Measurements from ENCODE around the gene CACNG1. TPM values are rescaled to one million over a fixed set of nuclear protein-coding genes. Genes with fewer than 3 reads are reported as not detected.
"Not testable (repeated sequence)": the region's sequence is repeated elsewhere in the genome, so short reads cannot be mapped to it uniquely, and the experiment has no call there.

CACNG1 gene
- polyA plus RNA-seq, 1 donor (not counting 4 experiments of a cell fraction or from before 2014, with no cell fraction given): not detected

DNA sequence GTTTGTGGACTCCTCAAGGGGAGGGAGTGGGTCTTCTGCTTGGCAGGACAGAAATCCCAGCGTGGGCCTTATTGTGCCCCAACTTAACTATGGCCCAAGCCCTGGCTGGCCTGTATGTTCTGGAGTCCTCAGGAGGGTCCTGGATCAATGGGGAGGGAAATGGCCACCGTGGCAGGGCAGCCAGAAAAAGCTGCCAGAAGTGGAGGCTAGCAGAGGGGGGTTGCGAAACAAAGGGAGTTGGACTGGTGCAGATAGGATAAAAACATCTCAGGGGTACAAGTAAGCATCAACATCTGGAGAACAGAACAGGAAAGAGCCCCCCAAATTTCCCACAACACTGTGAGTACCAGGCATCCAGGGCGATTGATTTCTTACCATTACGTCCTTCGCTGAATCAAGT is 3.7 kb upstream of the CACNG1 start:
- dilution Hi-C loops (cut with MboI; ENCODE audit: extremely low pct_ligation_motif_present, low sequenced_read_pairs): no loop called here
- Histone ChIP-seq H3K79me2 (ENCODE audit: control insufficient read depth, insufficient read depth, low read length) (no peaks in the 10 kb centered on the region), H3K27me3 (ENCODE audit: control insufficient read depth, extremely low read depth, insufficient read depth, low read length) (peaks cover 5% of the 10 kb centered on the region), H4K20me1 (ENCODE audit: control insufficient read depth, extremely low read depth, insufficient read depth, low read length) (no peaks in the 10 kb centered on the region), H3K4me3 (ENCODE audit: control insufficient read depth in 2 of 3, extremely low read depth in 1 of 3, insufficient read depth in 2 of 3, low read depth in 1 of 3, low read length in 3 of 3) (no peak overlapping the region), H3K9me3 (ENCODE audit: control insufficient read depth, low read depth, low read length) (no peaks in the 10 kb centered on the region), H2AFZ (ENCODE audit: control insufficient read depth, low read length) (no peak overlapping the region), H3K36me3 (ENCODE audit: control insufficient read depth in 2 of 2, extremely low read depth in 1 of 2, insufficient read depth in 2 of 2, low read length in 2 of 2) (no peaks in the 10 kb centered on the region), H3K4me2 (ENCODE audit: control insufficient read depth, extremely low read depth, insufficient read depth, low read depth, low read length) (no peak overlapping the region), H3K9ac (ENCODE audit: control insufficient read depth, extremely low read depth, insufficient read depth, low read length) (no peak overlapping the region), H3K9me1 (ENCODE audit: control insufficient read depth, extremely low read depth, insufficient read depth, low read length) (no peaks in the 10 kb centered on the region), H3K4me1 (ENCODE audit: control insufficient read depth, extremely low read depth, insufficient read depth, low read length) (no peaks in the 10 kb centered on the region), H3K27ac (ENCODE audit: control insufficient read depth, insufficient read depth, low read length) (no peak overlapping the region)
- DNase-seq (ENCODE audit: low read depth, low spot score) (no peak), FAIRE-seq (no peak)
- no peak for TF ChIP-seq EZH2 (IDR thresholded peaks at IDR 0.05; ENCODE audit: low read length)
- TF ChIP-seq, protein P1, sequence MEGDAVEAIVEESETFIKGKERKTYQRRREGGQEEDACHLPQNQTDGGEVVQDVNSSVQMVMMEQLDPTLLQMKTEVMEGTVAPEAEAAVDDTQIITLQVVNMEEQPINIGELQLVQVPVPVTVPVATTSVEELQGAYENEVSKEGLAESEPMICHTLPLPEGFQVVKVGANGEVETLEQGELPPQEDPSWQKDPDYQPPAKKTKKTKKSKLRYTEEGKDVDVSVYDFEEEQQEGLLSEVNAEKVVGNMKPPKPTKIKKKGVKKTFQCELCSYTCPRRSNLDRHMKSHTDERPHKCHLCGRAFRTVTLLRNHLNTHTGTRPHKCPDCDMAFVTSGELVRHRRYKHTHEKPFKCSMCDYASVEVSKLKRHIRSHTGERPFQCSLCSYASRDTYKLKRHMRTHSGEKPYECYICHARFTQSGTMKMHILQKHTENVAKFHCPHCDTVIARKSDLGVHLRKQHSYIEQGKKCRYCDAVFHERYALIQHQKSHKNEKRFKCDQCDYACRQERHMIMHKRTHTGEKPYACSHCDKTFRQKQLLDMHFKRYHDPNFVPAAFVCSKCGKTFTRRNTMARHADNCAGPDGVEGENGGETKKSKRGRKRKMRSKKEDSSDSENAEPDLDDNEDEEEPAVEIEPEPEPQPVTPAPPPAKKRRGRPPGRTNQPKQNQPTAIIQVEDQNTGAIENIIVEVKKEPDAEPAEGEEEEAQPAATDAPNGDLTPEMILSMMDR (optimal IDR thresholded peaks at IDR 0.05 in 1 of 3, IDR thresholded peaks at IDR 0.05 in 1 of 3, conservative IDR thresholded peaks at IDR 0.05 in 1 of 3; ENCODE audit: extremely low read depth in 1 of 3, insufficient read depth in 2 of 3, low read length in 3 of 3): no peak

DNA sequence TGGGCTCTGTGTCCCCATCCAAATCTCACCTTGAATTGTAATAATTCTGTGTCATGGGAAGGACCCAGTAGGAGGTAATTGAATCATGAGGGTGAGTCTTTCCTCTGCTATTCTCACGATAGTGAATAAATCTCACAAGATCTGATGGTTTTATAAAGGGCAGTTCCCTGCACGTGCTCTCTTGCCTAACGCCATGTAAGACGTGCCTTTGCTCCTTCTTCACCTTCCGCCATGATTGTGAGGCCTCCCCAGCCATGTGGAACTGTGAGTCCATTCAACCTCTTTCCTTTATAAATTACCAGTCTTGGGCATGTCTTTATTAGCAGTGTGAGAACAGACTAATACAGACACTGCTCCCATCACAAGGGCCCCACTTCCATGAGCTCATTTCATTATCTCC is 3.2 kb upstream of the CACNG1 start:
- FAIRE-seq; dilution Hi-C loops (cut with MboI; ENCODE audit: extremely low pct_ligation_motif_present, low sequenced_read_pairs); H3K36me3 ChIP-seq (ENCODE audit: control insufficient read depth in 2 of 2, extremely low read depth in 1 of 2, insufficient read depth in 2 of 2, low read length in 2 of 2): not testable (repeated sequence)

DNA sequence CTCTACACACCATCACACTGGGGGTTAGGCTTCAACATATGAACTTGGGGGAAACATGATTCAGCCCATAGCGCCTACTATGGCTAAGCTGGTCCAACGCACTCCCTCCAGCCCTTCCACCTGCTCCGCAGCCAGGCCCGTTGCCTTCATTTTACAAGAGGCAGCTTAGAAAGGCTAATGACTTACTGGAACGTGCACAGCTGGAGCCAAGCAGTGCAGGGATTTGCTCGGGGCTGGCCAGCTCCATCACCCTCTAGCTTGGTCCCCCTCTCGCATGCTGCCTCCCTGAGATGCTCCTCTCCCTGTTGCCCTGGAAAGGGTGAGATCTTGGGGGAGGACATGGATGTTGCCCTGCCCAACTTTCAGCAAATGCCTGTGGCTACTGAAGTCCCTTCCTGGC is 2.8 kb upstream of the CACNG1 start:
- DNase-seq (ENCODE audit: low read depth, low spot score): no peak
- H3K9me1 ChIP-seq (ENCODE audit: control insufficient read depth, extremely low read depth, insufficient read depth, low read length): no peaks in the 10 kb centered on the region
- H3K27ac ChIP-seq (ENCODE audit: control insufficient read depth, insufficient read depth, low read length): no peak overlapping the region
- no peak for FAIRE-seq
- no peak overlapping the region for H3K4me2 ChIP-seq (ENCODE audit: control insufficient read depth, extremely low read depth, insufficient read depth, low read depth, low read length)
- H3K9me3 ChIP-seq (ENCODE audit: control insufficient read depth, low read depth, low read length): no peaks in the 10 kb centered on the region
- no peaks in the 10 kb centered on the region for H3K4me1 ChIP-seq (ENCODE audit: control insufficient read depth, extremely low read depth, insufficient read depth, low read length)
- H3K27me3 ChIP-seq (ENCODE audit: control insufficient read depth, extremely low read depth, insufficient read depth, low read length): peaks cover 5% of the 10 kb centered on the region
- no peak overlapping the region for H3K9ac ChIP-seq (ENCODE audit: control insufficient read depth, extremely low read depth, insufficient read depth, low read length)
- TF ChIP-seq EZH2 (IDR thresholded peaks at IDR 0.05; ENCODE audit: low read length): no peak
- TF ChIP-seq, protein P1 (optimal IDR thresholded peaks at IDR 0.05 in 1 of 3, IDR thresholded peaks at IDR 0.05 in 1 of 3, conservative IDR thresholded peaks at IDR 0.05 in 1 of 3; ENCODE audit: extremely low read depth in 1 of 3, insufficient read depth in 2 of 3, low read length in 3 of 3): no peak
- H3K79me2 ChIP-seq (ENCODE audit: control insufficient read depth, insufficient read depth, low read length): no peaks in the 10 kb centered on the region
- H2AFZ ChIP-seq (ENCODE audit: control insufficient read depth, low read length): no peak overlapping the region
- no peak overlapping the region for H3K4me3 ChIP-seq (ENCODE audit: control insufficient read depth in 2 of 3, extremely low read depth in 1 of 3, insufficient read depth in 2 of 3, low read depth in 1 of 3, low read length in 3 of 3)
- H4K20me1 ChIP-seq (ENCODE audit: control insufficient read depth, extremely low read depth, insufficient read depth, low read length): no peaks in the 10 kb centered on the region
- dilution Hi-C loops (cut with MboI; ENCODE audit: extremely low pct_ligation_motif_present, low sequenced_read_pairs): no loop called here
- H3K36me3 ChIP-seq (ENCODE audit: control insufficient read depth in 2 of 2, extremely low read depth in 1 of 2, insufficient read depth in 2 of 2, low read length in 2 of 2): no peaks in the 10 kb centered on the region

More for the DNA sequence above, 3.2 kb upstream of the CACNG1 start:
- not testable (repeated sequence) for DNase-seq (ENCODE audit: low read depth, low spot score); H2AFZ ChIP-seq (ENCODE audit: control insufficient read depth, low read length); H3K4me1 ChIP-seq (ENCODE audit: control insufficient read depth, extremely low read depth, insufficient read depth, low read length); H3K9me1 ChIP-seq (ENCODE audit: control insufficient read depth, extremely low read depth, insufficient read depth, low read length); H3K4me2 ChIP-seq (ENCODE audit: control insufficient read depth, extremely low read depth, insufficient read depth, low read depth, low read length); H3K9me3 ChIP-seq (ENCODE audit: control insufficient read depth, low read depth, low read length); H3K79me2 ChIP-seq (ENCODE audit: control insufficient read depth, insufficient read depth, low read length); H3K27ac ChIP-seq (ENCODE audit: control insufficient read depth, insufficient read depth, low read length); H4K20me1 ChIP-seq (ENCODE audit: control insufficient read depth, extremely low read depth, insufficient read depth, low read length); H3K27me3 ChIP-seq (ENCODE audit: control insufficient read depth, extremely low read depth, insufficient read depth, low read length); H3K4me3 ChIP-seq (ENCODE audit: control insufficient read depth in 2 of 3, extremely low read depth in 1 of 3, insufficient read depth in 2 of 3, low read depth in 1 of 3, low read length in 3 of 3); H3K9ac ChIP-seq (ENCODE audit: control insufficient read depth, extremely low read depth, insufficient read depth, low read length)

All from keratinocyte (primary cell).